Ovary (tissue), 3 donors: ENCODE data around the gene SCPEP1.

ENCODE experiments used
- EP300 ChIP-seq: sonication (generic); formaldehyde crosslinking; IDR thresholded peaks from one replicate; pipeline ENCODE4 v1.6.1; 2017; ENCODE audit warnings: antibody characterized with exemption
- POLR2A ChIP-seq: fragments of 450-650 bp; IDR thresholded peaks from one replicate; pipeline ENCODE4 v1.6.1; 2017; ENCODE audit warnings: antibody characterized with exemption, mild to moderate bottlenecking, moderate library complexity
- TF ChIP-seq, protein P1 (sequence below), 3 donors: fragments of 450-650 bp in 2 of 3; fragments of 200-600 bp in 1 of 3; IDR thresholded peaks; one replicate each; pipeline versions ENCODE4 v1.5.1 to v1.8.0; 2016 to 2022; ENCODE audit warnings: antibody characterized with exemption in 3 of 3, mild to moderate bottlenecking in 1 of 3
- donor health status: DM: no; HTN: no; CAD: no.

DNA sequence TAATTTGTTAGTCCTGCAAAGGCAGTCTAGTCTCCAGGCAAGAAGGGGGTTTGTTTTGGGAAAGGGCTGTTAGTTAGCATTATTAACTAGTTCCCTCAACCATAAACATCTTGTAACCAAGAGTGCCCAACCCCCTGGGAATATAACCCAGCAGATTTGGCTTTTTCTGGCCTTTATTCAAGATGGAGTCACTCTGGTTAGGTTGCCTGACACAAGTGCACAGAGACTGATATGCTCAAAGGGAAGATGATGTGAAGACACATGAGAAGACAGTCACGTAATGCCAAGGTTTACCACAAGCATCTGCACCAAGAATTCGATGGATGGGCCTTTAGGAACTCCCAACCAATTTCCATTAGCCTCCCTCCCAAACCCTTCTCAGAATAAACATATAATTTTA, 3.9 kb upstream of the SCPEP1 start:
- TF ChIP-seq EP300 = no peak
- TF ChIP-seq, protein P1, sequence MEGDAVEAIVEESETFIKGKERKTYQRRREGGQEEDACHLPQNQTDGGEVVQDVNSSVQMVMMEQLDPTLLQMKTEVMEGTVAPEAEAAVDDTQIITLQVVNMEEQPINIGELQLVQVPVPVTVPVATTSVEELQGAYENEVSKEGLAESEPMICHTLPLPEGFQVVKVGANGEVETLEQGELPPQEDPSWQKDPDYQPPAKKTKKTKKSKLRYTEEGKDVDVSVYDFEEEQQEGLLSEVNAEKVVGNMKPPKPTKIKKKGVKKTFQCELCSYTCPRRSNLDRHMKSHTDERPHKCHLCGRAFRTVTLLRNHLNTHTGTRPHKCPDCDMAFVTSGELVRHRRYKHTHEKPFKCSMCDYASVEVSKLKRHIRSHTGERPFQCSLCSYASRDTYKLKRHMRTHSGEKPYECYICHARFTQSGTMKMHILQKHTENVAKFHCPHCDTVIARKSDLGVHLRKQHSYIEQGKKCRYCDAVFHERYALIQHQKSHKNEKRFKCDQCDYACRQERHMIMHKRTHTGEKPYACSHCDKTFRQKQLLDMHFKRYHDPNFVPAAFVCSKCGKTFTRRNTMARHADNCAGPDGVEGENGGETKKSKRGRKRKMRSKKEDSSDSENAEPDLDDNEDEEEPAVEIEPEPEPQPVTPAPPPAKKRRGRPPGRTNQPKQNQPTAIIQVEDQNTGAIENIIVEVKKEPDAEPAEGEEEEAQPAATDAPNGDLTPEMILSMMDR (IDR thresholded peaks at IDR 0.05) = no peak
- no peak for TF ChIP-seq POLR2A
